Measurements from ENCODE around the gene CACNA2D3.

GRCh38 chr3:54307566-54308180, 185.3 kb downstream of the CACNA2D3 start:
- TF ChIP-seq EZH2 (IDR thresholded peaks at IDR 0.05; ENCODE audit: insufficient read depth, poor library complexity, severe bottlenecking) (no peak), EZH2phosphoT487 (IDR thresholded peaks at IDR 0.05; ENCODE audit: insufficient read depth, low read depth) (no peak)
